Ecto neural progenitor cell (in vitro differentiated cells): ENCODE data around the gene CSPG4.
A peak's percentile ranks its signal among the peaks of the same experiment; 100 is the strongest.
"Not testable (repeated sequence)": the region's sequence is repeated elsewhere in the genome, so short reads cannot be mapped to it uniquely, and the experiment has no call there.

ENCODE experiments used
- DNase-seq: peaks from one replicate; pipeline ENCODE4 v3.0.0-alpha.2; 2018; ENCODE audit warnings: low spot score

CSPG4 gene

GRCh38 chr15:75704618-75705017 is 8.0 kb downstream of the CSPG4 start:
- no peak for DNase-seq

GRCh38 chr15:75704263-75704615 is 8.4 kb downstream of the CSPG4 start:
- DNase-seq, result no peak

GRCh38 chr15:75703440-75704262 is 9.0 kb downstream of the CSPG4 start:
- DNase-seq, result not testable (repeated sequence)

- DNase-seq, result no peak
These were observed 10.2 kb downstream of the CSPG4 start for GRCh38 chr15:75702436-75702835.

- not testable (repeated sequence) for DNase-seq
These were observed 11.3 kb downstream of the CSPG4 start for GRCh38 chr15:75701071-75702003.

- not testable (repeated sequence) for DNase-seq
These were observed 12.4 kb downstream of the CSPG4 start for GRCh38 chr15:75699961-75700874.

GRCh38 chr15:75699517-75699916 is 13.1 kb downstream of the CSPG4 start:
- DNase-seq, result not testable (repeated sequence)

- DNase-seq, result not testable (repeated sequence)
These were observed 14.5 kb downstream of the CSPG4 start for GRCh38 chr15:75697974-75698747.

GRCh38 chr15:75697523-75697922 is 15.1 kb downstream of the CSPG4 start:
- no peak for DNase-seq

GRCh38 chr15:75696854-75697259 is 15.8 kb downstream of the CSPG4 start:
- no peak for DNase-seq

- no peak for DNase-seq
These were observed 16.3 kb downstream of the CSPG4 start for GRCh38 chr15:75696311-75696720.

- DNase-seq, result no peak
These were observed 16.9 kb downstream of the CSPG4 start for GRCh38 chr15:75695634-75696310.

GRCh38 chr15:75695220-75695619 is 17.4 kb downstream of the CSPG4 start:
- DNase-seq, result no peak

GRCh38 chr15:75694241-75695182 is 18.1 kb downstream of the CSPG4 start:
- peak; percentile 78 for DNase-seq

- DNase-seq, result no peak
These were observed 19.0 kb downstream of the CSPG4 start for GRCh38 chr15:75693501-75694240.

- DNase-seq, result not testable (repeated sequence)
These were observed 19.6 kb downstream of the CSPG4 start for GRCh38 chr15:75693028-75693427.

- DNase-seq, result not testable (repeated sequence)
These were observed 20.3 kb downstream of the CSPG4 start for GRCh38 chr15:75692311-75692710.

GRCh38 chr15:75689429-75689828 is 23.2 kb downstream of the CSPG4 start:
- not testable (repeated sequence) for DNase-seq

GRCh38 chr15:75688831-75689230 is 23.8 kb downstream of the CSPG4 start:
- DNase-seq, result no peak
